Measurements from ENCODE around the gene LILRB3.

LILRB3 gene

GRCh38 chr19:54256250-54257115 lies 33.7 kb upstream of the LILRB3 start:
- Histone ChIP-seq H3K9me3 (ENCODE audit: low read depth, low read length) (no peaks in the 10 kb centered on the region), H3K9ac (ENCODE audit: insufficient read length) (no peak overlapping the region), H3K36me3 (ENCODE audit: insufficient read depth, low read length) (no peaks in the 10 kb centered on the region), H3K4me3 (no peak overlapping the region), H3K27ac (no peak overlapping the region)
- TF ChIP-seq FOXP2 (optimal IDR thresholded peaks at IDR 0.05; ENCODE audit: control extremely low read depth, extremely low read length, insufficient read depth), result no peak
- no peak for TF ChIP-seq POLR2AphosphoS5 (IDR thresholded peaks at IDR 0.05; ENCODE audit: borderline replicate concordance, low read depth, low read length)
- no peak for TF ChIP-seq EZH2 (IDR thresholded peaks at IDR 0.05)
- no peak for DNase-seq (ENCODE audit: low read depth, low spot score)

GRCh38 chr19:54255105-54255775 lies 32.4 kb upstream of the LILRB3 start:
- Histone ChIP-seq H3K9me3 (ENCODE audit: low read depth, low read length) (no peaks in the 10 kb centered on the region), H3K36me3 (ENCODE audit: insufficient read depth, low read length) (no peaks in the 10 kb centered on the region), H3K9ac (ENCODE audit: insufficient read length) (no peak overlapping the region), H3K27ac (no peak overlapping the region), H3K4me3 (no peak overlapping the region)
- TF ChIP-seq POLR2AphosphoS5 (IDR thresholded peaks at IDR 0.05; ENCODE audit: borderline replicate concordance, low read depth, low read length) (no peak), FOXP2 (optimal IDR thresholded peaks at IDR 0.05; ENCODE audit: control extremely low read depth, extremely low read length, insufficient read depth) (no peak), EZH2 (IDR thresholded peaks at IDR 0.05) (no peak)
- no peak for DNase-seq (ENCODE audit: low read depth, low spot score)

- Histone ChIP-seq H3K9ac (ENCODE audit: insufficient read length) (no peak overlapping the region), H3K4me3 (no peak overlapping the region), H3K36me3 (ENCODE audit: insufficient read depth, low read length) (no peaks in the 10 kb centered on the region), H3K9me3 (ENCODE audit: low read depth, low read length) (no peaks in the 10 kb centered on the region), H3K27ac (no peak overlapping the region)
- DNase-seq (ENCODE audit: low read depth, low spot score), result no peak
- TF ChIP-seq FOXP2 (optimal IDR thresholded peaks at IDR 0.05; ENCODE audit: control extremely low read depth, extremely low read length, insufficient read depth), result no peak
- TF ChIP-seq POLR2AphosphoS5 (IDR thresholded peaks at IDR 0.05; ENCODE audit: borderline replicate concordance, low read depth, low read length), result no peak
- TF ChIP-seq EZH2 (IDR thresholded peaks at IDR 0.05), result no peak
Measured at GRCh38 chr19:54254195-54254906, 31.5 kb upstream of the LILRB3 start.

- no peaks in the 10 kb centered on the region for H3K36me3 ChIP-seq (ENCODE audit: insufficient read depth, low read length)
- no peaks in the 10 kb centered on the region for H3K9me3 ChIP-seq (ENCODE audit: low read depth, low read length)
- H3K4me3 ChIP-seq, result no peak overlapping the region
- TF ChIP-seq POLR2AphosphoS5 (IDR thresholded peaks at IDR 0.05; ENCODE audit: borderline replicate concordance, low read depth, low read length) (no peak), FOXP2 (optimal IDR thresholded peaks at IDR 0.05; ENCODE audit: control extremely low read depth, extremely low read length, insufficient read depth) (no peak), EZH2 (IDR thresholded peaks at IDR 0.05) (no peak)
- no peak overlapping the region for H3K27ac ChIP-seq
- no peak for DNase-seq (ENCODE audit: low read depth, low spot score)
- H3K9ac ChIP-seq (ENCODE audit: insufficient read length), result no peak overlapping the region
Measured at GRCh38 chr19:54253331-54254194, 30.8 kb upstream of the LILRB3 start.

GRCh38 chr19:54252845-54253244 lies 30.0 kb upstream of the LILRB3 start:
- H3K9me3 ChIP-seq (ENCODE audit: low read depth, low read length), result no peaks in the 10 kb centered on the region
- H3K9ac ChIP-seq (ENCODE audit: insufficient read length), result no peak overlapping the region
- DNase-seq (ENCODE audit: low read depth, low spot score), result no peak
- H3K36me3 ChIP-seq (ENCODE audit: insufficient read depth, low read length), result no peaks in the 10 kb centered on the region
- no peak overlapping the region for H3K27ac ChIP-seq
- no peak overlapping the region for H3K4me3 ChIP-seq
- TF ChIP-seq FOXP2 (optimal IDR thresholded peaks at IDR 0.05; ENCODE audit: control extremely low read depth, extremely low read length, insufficient read depth) (no peak), EZH2 (IDR thresholded peaks at IDR 0.05) (no peak), POLR2AphosphoS5 (IDR thresholded peaks at IDR 0.05; ENCODE audit: borderline replicate concordance, low read depth, low read length) (no peak)

GRCh38 chr19:54252243-54252642 lies 29.4 kb upstream of the LILRB3 start:
- Histone ChIP-seq H3K9ac (ENCODE audit: insufficient read length) (no peak overlapping the region), H3K27ac (no peak overlapping the region), H3K36me3 (ENCODE audit: insufficient read depth, low read length) (no peaks in the 10 kb centered on the region), H3K4me3 (no peak overlapping the region), H3K9me3 (ENCODE audit: low read depth, low read length) (no peaks in the 10 kb centered on the region)
- DNase-seq (ENCODE audit: low read depth, low spot score), result no peak
- TF ChIP-seq POLR2AphosphoS5 (IDR thresholded peaks at IDR 0.05; ENCODE audit: borderline replicate concordance, low read depth, low read length) (no peak), EZH2 (IDR thresholded peaks at IDR 0.05) (no peak), FOXP2 (optimal IDR thresholded peaks at IDR 0.05; ENCODE audit: control extremely low read depth, extremely low read length, insufficient read depth) (no peak)

- DNase-seq (ENCODE audit: low read depth, low spot score), result no peak
- no peak overlapping the region for H3K4me3 ChIP-seq
- no peaks in the 10 kb centered on the region for H3K36me3 ChIP-seq (ENCODE audit: insufficient read depth, low read length)
- TF ChIP-seq EZH2 (IDR thresholded peaks at IDR 0.05) (no peak), FOXP2 (optimal IDR thresholded peaks at IDR 0.05; ENCODE audit: control extremely low read depth, extremely low read length, insufficient read depth) (no peak), POLR2AphosphoS5 (IDR thresholded peaks at IDR 0.05; ENCODE audit: borderline replicate concordance, low read depth, low read length) (no peak)
- H3K9me3 ChIP-seq (ENCODE audit: low read depth, low read length), result no peaks in the 10 kb centered on the region
- no peak overlapping the region for H3K9ac ChIP-seq (ENCODE audit: insufficient read length)
- H3K27ac ChIP-seq, result no peak overlapping the region
Measured at GRCh38 chr19:54248016-54248601, 25.3 kb upstream of the LILRB3 start.
